Muscle of back (tissue), 10 donors: Measurements from ENCODE around the gene DDX46. TPM values are rescaled to one million over a fixed set of nuclear protein-coding genes. Genes with fewer than 3 reads are reported as not detected.

Experiments
- polyA plus RNA-seq, 10 donors: library from polyadenylated mRNA; unstranded; fragments of 120-200 nt; gene quantifications; one replicate each; pipeline ENCODE4 v1.2.1, GENCODE V29; 2013; ENCODE audit not compliant: insufficient read length in 10 of 10

The DDX46 gene
- polyA plus RNA-seq, 10 donors: 42.8 to 66.9 (median 54.8) TPM

Other genes with a start within 250 kb of the DDX46 start
- gene JADE2, start 233.1 kb upstream of the DDX46 start, polyA plus RNA-seq: 1 to 10 TPM in 8 of 10 donors, under 1 TPM in 2; 0.70 to 3.9 (median 1.5) TPM
- 10 to 100 TPM; 26.5 to 48.1 (median 34.7) TPM for gene SAR1B, start 126.0 kb upstream of the DDX46 start, polyA plus RNA-seq
- gene SEC24A, start 110.0 kb upstream of the DDX46 start, polyA plus RNA-seq: 10 to 100 TPM; 16.5 to 26.0 (median 21.5) TPM
- gene CAMLG, start 20.2 kb upstream of the DDX46 start, polyA plus RNA-seq: 10 to 100 TPM; 44.1 to 58.9 (median 55.4) TPM
- 10 to 100 TPM; 53.0 to 87.4 (median 70.8) TPM for gene C5orf24, start 87.2 kb downstream of the DDX46 start, polyA plus RNA-seq
- 100 to 1,000 TPM in 1 of 10 donors, 10 to 100 TPM in 9; 65.3 to 110 (median 81.3) TPM for gene TXNDC15, start 115.6 kb downstream of the DDX46 start, polyA plus RNA-seq
- gene PCBD2, start 146.4 kb downstream of the DDX46 start, polyA plus RNA-seq: 10 to 100 TPM in 3 of 10 donors, 1 to 10 TPM in 7; 6.5 to 13.8 (median 8.6) TPM
- 1 to 10 TPM in 1 of 10 donors, under 1 TPM in 9; 0.24 to 1.2 (median 0.51) TPM for gene CATSPER3, start 209.1 kb downstream of the DDX46 start, polyA plus RNA-seq